CD4-positive, alpha-beta T cell treated with Interferon alpha-2 for 1 hour (primary cell): ENCODE data around the gene SEC14L5.
"Not testable (repeated sequence)": the region's sequence is repeated elsewhere in the genome, so short reads cannot be mapped to it uniquely, and the experiment has no call there.

ENCODE experiments used
- DNase-seq, 2 donors: peaks; one replicate each; pipeline ENCODE4 v3.0.0-alpha.2; 2020 to 2022

SEC14L5 gene

GRCh38 chr16:4954714-4955113 lies 3.4 kb upstream of the SEC14L5 start:
- no peak for DNase-seq

GRCh38 chr16:4957420-4957719 lies 760 bp upstream of the SEC14L5 start:
- DNase-seq: no peak

- DNase-seq: no peak
Observed at GRCh38 chr16:4958510-4959438, 644 bp downstream of the SEC14L5 start.

- DNase-seq: no peak
Observed at GRCh38 chr16:4960579-4960978, 2.4 kb downstream of the SEC14L5 start.

- no peak for DNase-seq
Observed at GRCh38 chr16:4962716-4963115, 4.6 kb downstream of the SEC14L5 start.

- DNase-seq: not testable (repeated sequence)
Observed at GRCh38 chr16:4963527-4963926, 5.4 kb downstream of the SEC14L5 start.

GRCh38 chr16:4966736-4967453 lies 8.8 kb downstream of the SEC14L5 start:
- DNase-seq: no peak

GRCh38 chr16:4968278-4968677 lies 10.1 kb downstream of the SEC14L5 start:
- DNase-seq: not testable (repeated sequence)

- DNase-seq: no peak
Observed at GRCh38 chr16:4968879-4969483, 10.9 kb downstream of the SEC14L5 start.

GRCh38 chr16:4970010-4970409 lies 11.9 kb downstream of the SEC14L5 start:
- DNase-seq: no peak

GRCh38 chr16:4972938-4973587 lies 14.9 kb downstream of the SEC14L5 start:
- DNase-seq: no peak

- DNase-seq: no peak
Observed at GRCh38 chr16:4976079-4976478, 17.9 kb downstream of the SEC14L5 start.

GRCh38 chr16:4976611-4977145 lies 18.5 kb downstream of the SEC14L5 start:
- no peak for DNase-seq

GRCh38 chr16:4979164-4979563 lies 21.0 kb downstream of the SEC14L5 start:
- DNase-seq: no peak

GRCh38 chr16:4979736-4980660 lies 21.9 kb downstream of the SEC14L5 start:
- no peak for DNase-seq

GRCh38 chr16:4980691-4981090 lies 22.6 kb downstream of the SEC14L5 start:
- no peak for DNase-seq

GRCh38 chr16:4981473-4981872 lies 23.3 kb downstream of the SEC14L5 start:
- no peak for DNase-seq

GRCh38 chr16:4982056-4982867 lies 24.1 kb downstream of the SEC14L5 start:
- no peak for DNase-seq

GRCh38 chr16:4984174-4984990 lies 26.3 kb downstream of the SEC14L5 start:
- DNase-seq: no peak

- no peak for DNase-seq
Observed at GRCh38 chr16:4987250-4987579, 29.1 kb downstream of the SEC14L5 start.
